Stimulated activated CD4-positive, alpha-beta T cell treated with anti-CD3 and anti-CD28 coated beads, Interleukin-12 subunit alpha, Interleukin-12 subunit beta, amount 100 ng/mL, for 24 hours (primary cell): ENCODE data around the gene PIAS2.

Source experiments
- DNase-seq, 2 experiments: peaks; one replicate each; pipeline ENCODE4 v3.0.0-alpha.2; 2020; ENCODE audit warnings: low read depth in 2 of 2

Gene PIAS2

DNA sequence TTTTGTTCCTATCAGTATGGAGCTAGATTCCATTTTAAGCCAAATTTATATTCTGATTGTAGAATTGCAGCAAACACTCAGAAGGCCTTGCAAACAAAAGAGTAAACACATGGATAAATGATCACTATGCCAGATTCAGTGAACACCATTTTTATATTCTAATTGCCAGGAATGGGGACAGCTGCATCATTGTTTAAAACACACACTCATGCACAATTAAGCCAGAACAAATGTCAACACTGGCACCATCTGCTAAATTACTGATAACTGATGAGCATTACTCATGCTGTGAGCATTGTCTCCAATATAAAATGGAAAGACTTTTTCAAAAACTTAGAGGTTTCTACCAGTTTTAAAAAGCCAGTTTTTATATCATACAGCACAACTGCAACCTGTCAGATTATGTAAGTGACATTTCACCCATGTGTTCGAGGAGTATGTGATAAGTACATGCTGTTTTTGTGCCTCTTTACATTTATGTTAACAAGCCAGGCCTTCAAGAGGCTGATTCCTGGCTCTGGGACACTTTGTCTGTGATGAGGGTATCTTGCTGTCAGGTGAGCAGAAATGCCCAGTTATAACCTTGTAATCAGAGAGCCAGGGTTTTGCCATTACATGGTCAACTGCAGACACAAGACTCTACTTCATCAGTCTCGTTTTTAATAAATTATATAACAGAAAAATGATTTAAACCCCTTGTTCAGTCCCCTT lies 156.1 kb downstream of the PIAS2 start:
- DNase-seq: no peak

DNA sequence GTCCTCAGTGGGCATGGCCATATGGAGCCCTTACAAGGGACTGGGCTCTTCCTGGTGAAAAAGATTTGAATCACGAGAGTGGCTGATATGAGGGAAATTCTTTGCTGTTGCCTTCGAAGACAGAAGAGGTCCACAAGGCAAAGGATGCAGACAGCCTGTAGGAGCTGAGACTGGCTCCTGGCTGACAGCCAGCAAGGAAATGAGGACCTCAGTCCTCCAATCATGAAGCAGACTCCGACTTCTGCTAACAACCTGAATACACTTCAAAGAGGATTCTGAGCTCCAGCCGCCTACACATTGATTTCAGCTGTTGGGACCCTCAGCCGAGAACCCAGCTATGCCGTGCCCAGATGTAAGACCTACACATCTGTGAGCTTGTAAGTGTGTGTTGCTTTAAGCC lies 157.4 kb downstream of the PIAS2 start:
- DNase-seq: no peak

DNA sequence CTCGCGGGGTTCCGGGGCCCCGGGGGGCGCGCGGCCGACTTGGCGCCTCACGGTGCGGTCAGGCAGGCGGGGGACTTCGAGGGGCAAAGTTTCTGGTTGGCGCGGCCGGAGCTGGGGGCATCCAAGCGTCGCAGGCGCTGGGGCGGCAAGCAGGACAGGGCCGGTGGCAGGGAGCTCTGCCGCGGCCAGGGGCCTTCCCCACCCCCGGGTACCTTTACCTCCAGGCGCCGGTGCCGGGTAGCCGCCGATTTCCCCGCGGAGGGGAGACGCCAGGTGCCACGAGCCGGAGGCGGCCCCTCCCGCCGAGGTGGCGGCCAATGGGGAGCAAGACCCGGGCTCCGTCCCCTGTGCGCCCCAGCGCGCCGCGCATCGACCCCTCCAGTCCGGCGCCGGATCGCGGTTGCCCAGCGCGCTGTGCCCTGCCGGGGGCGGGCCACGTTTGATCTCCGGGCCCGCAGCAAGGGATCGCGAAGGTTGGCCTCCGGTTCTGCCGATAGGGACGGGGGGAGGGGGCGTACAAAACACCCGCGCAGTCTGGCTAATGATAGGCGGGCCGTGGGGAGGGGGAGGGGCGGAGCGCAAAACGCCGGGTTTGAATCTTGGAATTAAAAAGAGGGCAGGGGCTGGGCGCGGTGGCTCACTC lies 160.6 kb downstream of the PIAS2 start, which contains the start of gene ST8SIA5:
Gene ST8SIA5, minus strand, starts transcription at position 495 of the 643 bp plus-strand sequence. CDS start 545 bp downstream, outside the sequence.
- no peak for DNase-seq

DNA sequence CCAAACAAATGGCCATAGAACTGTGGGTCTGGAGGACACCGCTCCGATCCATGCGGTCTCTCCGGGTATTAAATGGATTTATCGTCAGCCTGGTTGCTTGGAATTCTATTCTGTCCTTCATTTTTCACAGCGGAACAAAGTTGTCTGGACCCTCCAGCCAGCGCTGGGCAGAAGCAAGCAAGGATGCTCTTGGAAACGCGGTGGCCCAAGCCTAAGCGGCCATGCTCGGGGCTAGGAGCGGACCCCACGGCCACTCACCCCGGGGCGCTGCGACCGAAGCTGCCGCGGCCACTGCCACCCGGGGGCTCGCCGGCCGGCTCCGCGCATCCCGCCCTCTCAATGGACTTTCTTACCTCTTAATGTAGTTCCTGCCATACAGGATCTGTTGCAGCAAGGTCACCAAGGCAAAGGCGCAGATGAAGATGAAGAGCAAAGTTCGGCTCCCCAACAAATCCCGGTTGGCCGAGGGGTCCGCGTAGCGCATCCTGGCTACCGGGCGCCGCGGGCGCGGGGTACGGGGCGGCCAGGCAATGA lies 161.2 kb downstream of the PIAS2 start:
- no peak for DNase-seq

DNA sequence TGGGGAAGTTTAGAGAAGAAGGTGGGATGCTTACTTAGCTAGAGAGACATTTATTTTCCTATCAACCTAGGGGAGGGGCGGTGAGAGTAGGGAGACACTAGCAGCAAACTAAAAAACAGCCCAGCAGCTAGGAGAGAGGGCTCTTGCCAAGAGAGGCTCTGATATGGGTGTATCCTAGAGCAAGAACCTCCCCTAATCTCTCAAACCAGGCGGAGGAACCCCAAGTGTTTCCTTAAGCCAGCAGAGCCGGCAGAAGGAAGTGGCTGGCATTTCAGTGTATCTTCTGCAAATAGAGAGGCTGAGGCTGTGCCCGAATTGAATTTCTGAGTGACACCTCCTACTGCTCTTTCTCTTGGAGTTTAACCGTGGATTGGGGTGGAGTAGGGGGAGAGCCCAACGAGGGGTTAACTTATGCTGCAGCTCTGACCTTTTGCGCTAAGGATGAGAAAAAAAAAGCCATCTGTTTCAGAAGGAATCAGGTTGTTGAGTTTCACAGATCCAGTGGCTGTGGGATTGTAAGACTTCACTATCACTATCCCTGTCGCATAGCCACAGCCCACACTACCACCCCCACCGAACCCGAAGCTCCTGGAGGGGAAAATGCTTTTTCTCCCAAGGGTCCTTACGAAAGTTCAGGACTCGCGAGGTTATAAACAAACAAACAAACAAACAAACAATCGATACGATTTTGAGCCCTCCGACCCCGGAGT lies 161.8 kb downstream of the PIAS2 start:
- DNase-seq: no peak

DNA sequence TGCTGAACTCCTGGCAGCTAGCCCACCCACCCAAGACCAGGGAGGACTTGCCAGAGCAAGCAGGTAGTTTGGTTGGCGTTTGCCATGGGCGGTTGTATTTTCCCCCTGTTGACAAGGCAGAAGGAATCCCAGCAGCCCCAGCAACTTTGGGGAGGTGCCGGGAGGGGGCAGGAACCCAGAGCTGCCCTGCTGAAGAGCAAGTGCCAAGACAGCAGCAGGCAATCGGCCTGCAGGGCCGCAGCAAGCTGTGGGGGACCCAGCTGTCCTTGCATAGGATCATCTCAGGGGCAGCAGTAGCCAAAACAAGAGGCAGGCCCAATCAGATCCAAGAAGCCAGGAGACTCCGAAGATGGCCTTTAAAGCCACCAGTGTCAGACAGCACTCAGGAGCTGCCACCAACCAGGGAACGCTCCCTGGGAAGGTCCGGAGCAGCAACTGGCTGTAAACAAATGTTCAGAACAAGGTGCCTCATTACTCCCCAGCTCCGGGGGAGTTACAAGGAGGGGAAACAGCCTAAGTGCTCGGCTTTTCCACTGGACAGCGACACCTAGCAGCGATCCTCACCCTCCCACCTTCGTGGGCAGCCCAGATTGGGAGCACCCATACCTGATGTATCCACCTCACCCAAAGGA lies 162.5 kb downstream of the PIAS2 start:
- DNase-seq: no peak

DNA sequence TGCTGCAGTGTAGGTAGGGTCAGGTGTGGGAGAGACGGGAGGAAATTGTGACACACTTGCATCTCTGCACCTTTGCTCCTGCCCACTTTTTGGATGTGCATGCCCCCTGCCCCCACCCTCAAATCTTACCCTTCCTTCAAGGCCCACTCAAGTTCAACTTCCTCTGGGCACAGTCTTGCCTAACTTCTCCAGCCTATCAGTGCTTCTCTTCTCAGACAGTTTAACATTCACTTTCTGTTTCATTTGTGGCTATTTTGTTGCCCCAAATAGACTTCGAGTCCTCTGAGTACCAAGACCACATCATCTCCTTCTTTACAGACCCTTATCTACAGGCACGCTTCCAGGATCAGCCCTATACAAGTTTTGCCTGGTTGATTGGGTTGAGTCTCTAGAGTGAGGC lies 163.1 kb downstream of the PIAS2 start:
- DNase-seq: no peak
